ENCODE results near the gene KRT83. TPM values are rescaled to one million over a fixed set of nuclear protein-coding genes. Genes with fewer than 3 reads are reported as not detected.
"Not testable (repeated sequence)": the region's sequence is repeated elsewhere in the genome, so short reads cannot be mapped to it uniquely, and the experiment has no call there.

KRT83 gene
- total and polyA plus RNA-seq, 8 donors, result not detected

DNA sequence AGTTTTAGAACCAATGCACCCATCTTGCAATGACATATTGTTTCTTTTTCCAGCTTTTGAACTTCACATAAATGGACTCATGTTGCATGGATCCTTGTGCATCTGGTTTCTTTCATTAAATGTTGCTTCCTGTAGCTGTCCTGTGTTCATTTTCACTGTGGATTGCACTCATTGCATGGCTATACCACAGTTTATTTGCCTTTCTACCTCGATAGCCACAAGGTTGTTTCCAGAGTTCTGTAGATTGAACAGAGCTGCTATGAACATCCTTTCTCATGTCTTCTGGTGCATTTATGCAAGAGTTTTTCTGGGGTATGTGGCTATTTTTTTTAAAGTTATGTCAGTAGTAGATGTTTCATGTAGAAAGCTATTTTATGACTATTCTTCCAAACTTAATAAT is 26.4 kb downstream of the KRT83 start:
- TF ChIP-seq, protein P1, sequence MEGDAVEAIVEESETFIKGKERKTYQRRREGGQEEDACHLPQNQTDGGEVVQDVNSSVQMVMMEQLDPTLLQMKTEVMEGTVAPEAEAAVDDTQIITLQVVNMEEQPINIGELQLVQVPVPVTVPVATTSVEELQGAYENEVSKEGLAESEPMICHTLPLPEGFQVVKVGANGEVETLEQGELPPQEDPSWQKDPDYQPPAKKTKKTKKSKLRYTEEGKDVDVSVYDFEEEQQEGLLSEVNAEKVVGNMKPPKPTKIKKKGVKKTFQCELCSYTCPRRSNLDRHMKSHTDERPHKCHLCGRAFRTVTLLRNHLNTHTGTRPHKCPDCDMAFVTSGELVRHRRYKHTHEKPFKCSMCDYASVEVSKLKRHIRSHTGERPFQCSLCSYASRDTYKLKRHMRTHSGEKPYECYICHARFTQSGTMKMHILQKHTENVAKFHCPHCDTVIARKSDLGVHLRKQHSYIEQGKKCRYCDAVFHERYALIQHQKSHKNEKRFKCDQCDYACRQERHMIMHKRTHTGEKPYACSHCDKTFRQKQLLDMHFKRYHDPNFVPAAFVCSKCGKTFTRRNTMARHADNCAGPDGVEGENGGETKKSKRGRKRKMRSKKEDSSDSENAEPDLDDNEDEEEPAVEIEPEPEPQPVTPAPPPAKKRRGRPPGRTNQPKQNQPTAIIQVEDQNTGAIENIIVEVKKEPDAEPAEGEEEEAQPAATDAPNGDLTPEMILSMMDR (IDR thresholded peaks at IDR 0.05), result no peak
- DNase-seq, result no peak
- FAIRE-seq, result no peak
- Histone ChIP-seq H3K27ac (no peak overlapping the region), H3K27me3 (no peaks in the 10 kb centered on the region), H3K4me3 (no peak overlapping the region), H3K9me3 (no peaks in the 10 kb centered on the region), H3K36me3 (no peaks in the 10 kb centered on the region), H3K4me1 (no peaks in the 10 kb centered on the region)
- no peak for ATAC-seq
- 36 to 44% methylated on average over 1 of the region's 1 CpG for WGBS, 2 donors
- intact Hi-C loops (cut with DNase I), result no loop called here

DNA sequence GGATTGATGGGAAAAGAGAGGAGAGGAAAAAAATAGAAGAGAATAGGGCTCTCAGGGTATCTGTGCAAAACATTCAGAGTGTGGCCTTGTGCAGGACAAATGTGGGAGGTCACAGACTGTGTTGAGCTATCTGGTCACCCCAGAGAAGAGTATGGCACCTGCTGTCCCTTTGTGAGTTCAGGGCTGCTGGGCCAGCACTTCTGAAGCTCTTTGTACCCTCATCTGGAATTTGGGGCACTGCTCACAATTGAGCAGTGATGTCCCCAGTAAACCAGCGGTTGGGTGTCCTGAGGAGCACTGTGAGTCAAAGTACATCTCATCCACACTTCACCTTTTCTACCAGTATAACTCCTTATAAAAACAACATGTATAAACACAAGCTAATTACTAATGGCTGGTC is 27.3 kb downstream of the KRT83 start:
- TF ChIP-seq, protein P1 (IDR thresholded peaks at IDR 0.05), result no peak
- WGBS, 2 donors, result 85 to 100% methylated on average over 1 of the region's 1 CpG
- ATAC-seq, result no peak
- H3K36me3 ChIP-seq, result no peaks in the 10 kb centered on the region
- no peak overlapping the region for H3K27ac ChIP-seq
- intact Hi-C loops (cut with DNase I), result no loop called here
- no peak overlapping the region for H3K4me3 ChIP-seq
- H3K27me3 ChIP-seq, result no peaks in the 10 kb centered on the region
- no peaks in the 10 kb centered on the region for H3K4me1 ChIP-seq
- H3K9me3 ChIP-seq, result no peaks in the 10 kb centered on the region
- DNase-seq, result peak in 1 of 6 donors; percentile 1
- no peak for FAIRE-seq

DNA sequence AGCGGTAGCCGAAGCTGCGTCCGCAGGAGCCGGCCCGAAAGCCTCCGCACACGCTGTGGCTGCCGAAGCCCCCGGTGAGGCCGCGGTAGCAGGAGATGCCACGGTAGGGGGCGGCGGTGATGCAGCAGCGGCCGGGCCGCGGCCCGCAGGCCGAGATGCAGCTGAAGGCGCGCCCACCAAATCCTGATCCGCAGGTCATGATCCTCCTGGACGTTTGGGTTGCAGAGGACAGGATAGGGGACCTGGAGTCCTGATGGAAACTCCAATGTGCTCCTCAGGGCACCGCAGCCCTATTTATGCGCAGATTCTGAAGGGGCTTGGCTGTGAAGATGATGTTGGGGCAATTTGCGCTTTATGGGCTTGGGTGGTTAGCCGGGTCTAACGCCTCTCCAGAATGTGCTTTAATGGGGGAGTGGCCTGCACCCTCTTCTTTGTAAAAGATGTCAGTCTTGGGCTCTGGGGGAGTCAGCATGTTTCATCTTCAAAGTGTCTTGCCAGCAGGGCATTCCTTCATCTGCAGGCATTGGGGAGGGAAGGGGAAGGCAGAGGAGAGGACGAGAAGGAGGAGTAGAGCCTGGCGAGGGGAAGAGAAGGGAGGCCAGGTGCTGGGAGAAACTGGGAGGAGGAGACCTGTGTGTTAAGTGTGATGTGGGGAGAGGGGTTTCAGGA is 29.8 kb downstream of the KRT83 start, which contains the start of gene KRT81:
TSS of gene KRT81 (minus strand) at position 268 of the 669 bp plus-strand sequence. CDS start at position 199, 69 bp downstream.
- Histone ChIP-seq H3K4me1 (no peaks in the 10 kb centered on the region), H3K27me3 (no peaks in the 10 kb centered on the region), H3K36me3 (no peaks in the 10 kb centered on the region), H3K4me3 (no peak within 1 kb of the TSS), H3K27ac (no peak within 1 kb of the TSS), H3K9me3 (no peaks in the 10 kb centered on the region)
- TF ChIP-seq, protein P1 (IDR thresholded peaks at IDR 0.05), result no peak
- DNase-seq, result peak in 2 of 6 donors; percentile 5 to 21
- no peak for ATAC-seq
- WGBS, 2 donors, result 64 to 65% methylated on average over 24 of the region's 32 CpGs
- intact Hi-C loops (cut with DNase I), result no loop called here
- FAIRE-seq, result no peak

DNA sequence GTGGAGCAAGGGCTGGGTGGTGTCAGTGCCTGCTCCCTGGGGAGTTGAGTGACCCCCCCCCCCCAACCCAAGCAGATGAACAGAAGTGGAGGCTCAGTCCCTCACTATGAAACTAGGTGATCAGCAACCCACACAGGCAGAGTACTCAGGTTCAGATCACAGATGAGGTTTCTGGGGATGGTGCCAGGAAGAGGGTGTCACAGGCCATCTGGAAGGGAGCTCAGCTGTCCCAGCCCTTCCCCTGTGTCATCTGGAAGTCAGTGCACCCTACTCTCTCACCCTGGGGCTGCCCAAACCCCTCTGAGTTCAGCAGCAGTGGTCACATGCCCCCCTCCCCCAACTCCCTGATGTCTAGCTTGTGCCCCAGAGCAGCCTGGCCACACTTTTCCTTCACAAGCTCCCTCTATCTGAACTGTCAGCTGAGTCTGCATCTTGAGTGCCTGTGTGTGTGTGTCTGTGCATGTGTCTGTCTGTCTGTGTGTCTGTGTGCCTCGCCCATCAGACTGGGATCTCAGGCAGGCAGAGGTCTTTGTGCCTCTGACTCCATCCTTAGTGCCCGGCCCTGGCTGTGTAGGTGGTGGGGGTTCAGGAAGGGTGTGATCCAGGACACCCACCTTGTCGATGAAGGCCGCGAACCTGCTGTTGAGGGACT is 30.6 kb downstream of the KRT83 start:
- ATAC-seq; H3K27ac ChIP-seq; H3K36me3 ChIP-seq; DNase-seq; H3K4me1 ChIP-seq; H3K9me3 ChIP-seq; H3K27me3 ChIP-seq; H3K4me3 ChIP-seq; intact Hi-C loops (cut with DNase I); FAIRE-seq: not testable (repeated sequence)
- no CpG with 5 or more reads among the region's 5 CpGs for WGBS, 2 donors

DNA sequence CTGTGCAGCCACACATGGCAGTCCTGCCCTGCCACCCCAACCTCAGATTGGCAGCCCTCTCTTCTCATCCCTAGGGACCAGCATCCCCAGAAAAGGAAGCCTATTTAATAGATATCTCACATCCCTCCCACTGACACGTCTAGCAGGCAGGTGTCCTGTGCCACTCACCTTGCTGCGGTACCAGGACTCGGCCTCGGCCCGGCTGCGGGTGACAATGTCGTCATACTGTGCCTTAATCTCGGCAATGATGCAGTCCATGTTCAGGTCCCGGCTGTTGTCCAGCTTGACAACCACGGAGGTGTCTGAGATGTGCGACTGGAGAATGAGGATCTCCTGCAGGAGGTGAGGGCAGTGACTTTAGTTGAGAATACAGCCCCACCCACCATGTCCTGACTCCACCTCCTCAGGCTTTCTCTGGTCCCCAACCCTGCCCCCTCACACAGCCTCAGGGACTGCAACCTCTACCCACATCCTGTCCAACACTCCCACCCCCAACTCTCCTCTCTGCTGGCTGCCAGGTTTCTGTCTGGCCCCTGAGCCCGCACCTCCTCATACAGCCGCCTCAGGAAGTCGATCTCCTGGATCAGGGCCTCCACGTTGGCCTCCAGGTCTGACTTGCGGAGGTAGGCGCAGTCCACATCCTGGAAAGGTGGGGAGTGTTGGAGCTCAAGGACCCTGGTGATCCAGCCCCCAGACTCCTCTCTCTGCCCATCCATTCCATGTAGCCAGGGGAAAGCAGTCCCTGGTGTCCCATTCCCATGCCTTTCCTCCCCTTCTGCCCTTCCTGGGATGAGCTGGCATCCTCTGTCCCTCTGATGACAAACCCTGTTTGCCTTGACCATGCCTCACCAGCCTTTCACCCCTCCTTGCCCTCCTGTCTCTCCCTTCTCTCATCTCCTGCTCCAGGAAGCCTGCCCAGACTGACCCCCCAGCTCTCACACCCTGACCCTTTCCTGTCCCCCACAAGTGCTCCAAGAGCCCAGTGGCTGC is 33.1 kb downstream of the KRT83 start:
- H3K27ac ChIP-seq; H3K4me3 ChIP-seq; FAIRE-seq; H3K4me1 ChIP-seq; H3K36me3 ChIP-seq; H3K27me3 ChIP-seq; ATAC-seq; intact Hi-C loops (cut with DNase I); H3K9me3 ChIP-seq: not testable (repeated sequence)
- peak in 2 of 6 donors; percentile 8 to 11 for DNase-seq
- 87 to 93% methylated on average over 17 of the region's 17 CpGs for WGBS, 2 donors

DNA sequence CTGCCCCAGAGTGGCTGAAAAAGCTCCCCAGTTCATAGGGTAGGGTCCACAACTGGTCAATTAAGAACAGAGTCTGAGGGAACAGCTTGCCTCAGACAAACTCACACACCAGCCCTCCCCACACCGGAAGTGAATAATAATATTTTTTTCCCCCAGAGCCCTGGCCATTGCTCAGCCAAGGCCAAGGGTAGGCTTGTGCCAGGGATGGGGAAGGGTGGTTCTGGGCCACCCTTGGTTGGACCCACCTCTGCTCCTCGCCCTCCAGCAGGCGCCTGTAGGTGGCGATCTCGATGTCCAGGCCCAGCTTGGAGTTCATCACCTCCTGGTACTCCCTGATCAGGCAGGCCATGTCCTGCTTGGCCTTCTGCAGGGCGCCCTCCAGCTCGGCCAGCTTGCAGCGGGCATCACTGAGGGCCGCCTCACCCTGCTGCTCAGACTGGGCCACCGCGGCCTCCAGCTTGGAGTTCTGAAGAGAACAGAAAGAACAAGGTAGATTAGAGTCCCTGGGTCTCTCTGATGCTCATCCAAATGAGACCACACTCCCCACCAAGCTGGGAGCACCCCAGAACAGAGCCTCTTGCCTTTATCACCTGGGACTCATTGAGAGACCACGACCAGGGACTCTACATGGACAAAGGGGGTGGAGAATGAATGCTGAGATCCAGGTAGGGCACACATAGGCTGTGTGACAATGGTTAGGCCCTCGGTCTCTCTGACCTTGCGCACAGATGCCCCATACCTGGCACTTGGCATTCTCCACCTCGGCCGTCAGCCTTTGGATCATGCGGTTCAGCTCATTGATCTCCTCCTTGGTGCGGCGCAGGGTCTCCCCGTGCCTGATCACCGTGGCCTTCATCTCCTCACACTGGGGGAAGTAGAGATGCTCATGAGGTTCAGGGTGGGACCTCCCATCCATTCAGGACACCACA is 34.1 kb downstream of the KRT83 start:
- H3K4me3 ChIP-seq; H3K9me3 ChIP-seq; intact Hi-C loops (cut with DNase I); H3K27me3 ChIP-seq; H3K36me3 ChIP-seq; FAIRE-seq; ATAC-seq; H3K27ac ChIP-seq; H3K4me1 ChIP-seq: not testable (repeated sequence)
- peak in 1 of 6 donors; percentile 7 for DNase-seq
- 86 to 95% methylated on average over 15 to 21 of the region's 21 CpGs for WGBS, 2 donors
